IPS DF 6.9 (cell line): Measurements from ENCODE around the gene SUGP1.

Experiments used
- DNase-seq: peaks from one replicate; pipeline ENCODE4 v3.0.0-alpha.2; 2013; ENCODE audit warnings: low read depth, low spot score
- H3K27ac ChIP-seq: one replicate; pipeline ENCODE4 v1.5.1; 2013; ENCODE audit warnings: low read length, control low read depth
- H3K27me3 ChIP-seq: 2 replicates; pipeline ENCODE4 v1.6.1; 2013; ENCODE audit warnings: mild to moderate bottlenecking, low read length; ENCODE audit not compliant: control insufficient read depth, insufficient read depth
- H3K36me3 ChIP-seq: 2 replicates; pipeline ENCODE4 v1.6.1; 2013; ENCODE audit warnings: low read length; ENCODE audit not compliant: control insufficient read depth, insufficient read depth
- H3K4me1 ChIP-seq: 2 replicates; pipeline ENCODE4 v1.6.1; 2013; ENCODE audit warnings: low read length; ENCODE audit not compliant: control insufficient read depth, insufficient read depth
- H3K4me3 ChIP-seq: 2 replicates; pipeline ENCODE4 v1.5.1; 2013; ENCODE audit warnings: mild to moderate bottlenecking, low read length
- H3K9me3 ChIP-seq: 2 replicates; pipeline ENCODE4 v1.6.1; 2013; ENCODE audit warnings: low read length, inconsistent platforms; ENCODE audit not compliant: control insufficient read depth, insufficient read depth
- whole genome bisulfite sequencing: extraction: QIAGEN DNeasy Blood & Tissue Kit; methylation state at CpG from one replicate; pipeline ENCODE4 v1.1.7; 2013; ENCODE audit warnings: mixed read lengths, missing lambda C conversion rate; ENCODE audit not compliant: insufficient read length, insufficient coverage; 5-methylcytosine and 5-hydroxymethylcytosine counted together

Gene SUGP1

DNA sequence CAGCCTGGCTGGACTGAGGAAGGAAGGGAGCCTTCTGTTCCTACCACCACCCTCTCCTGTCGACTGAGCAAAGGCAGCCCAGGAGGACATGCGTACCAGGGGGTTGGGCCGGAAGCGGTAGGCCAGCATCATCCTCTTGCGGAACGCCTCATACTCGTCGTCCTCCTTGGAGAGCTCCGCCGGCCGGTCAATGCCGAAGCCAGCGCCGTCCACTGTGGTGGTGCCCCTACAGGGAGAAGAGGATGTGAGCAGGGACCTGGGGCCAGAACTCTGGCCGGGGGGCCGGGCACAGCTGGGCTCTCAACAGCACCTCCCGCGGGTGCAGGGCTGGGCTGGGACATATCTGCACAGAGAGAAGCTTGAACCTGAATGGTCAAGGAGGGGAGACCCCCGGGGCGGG is 43.5 kb downstream of the SUGP1 start:
- WGBS = no CpG with 5 or more reads among the region's 20 CpGs

DNA sequence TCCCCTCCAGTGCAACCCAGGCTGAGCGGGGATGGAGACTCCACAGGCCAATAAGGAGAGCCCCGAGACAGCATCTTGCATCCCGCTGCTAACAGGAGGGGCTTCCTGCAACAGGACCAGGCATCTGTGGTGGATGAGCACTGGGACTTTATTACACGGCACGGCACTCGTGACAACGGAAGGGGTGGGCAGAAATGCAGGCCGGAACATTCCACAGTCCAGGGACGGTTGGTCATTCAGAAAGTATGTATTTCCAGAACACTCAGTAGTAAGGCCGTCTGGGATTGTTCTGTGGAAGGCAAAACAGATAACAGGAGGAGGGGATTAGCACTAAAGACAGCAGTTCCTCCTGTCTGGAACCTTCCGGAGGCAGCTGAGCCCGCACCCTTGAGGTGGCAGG is 43.9 kb downstream of the SUGP1 start:
- Histone ChIP-seq H3K4me1 (peaks cover 2% of the 10 kb centered on the region; the same call in 1 of the 2 replicates), H3K27me3 (no peaks in the 10 kb centered on the region), H3K36me3 (peaks cover 30% of the 10 kb centered on the region), H3K4me3 (no peak overlapping the region), H3K9me3 (no peaks in the 10 kb centered on the region), H3K27ac (no peak overlapping the region)
- no CpG with 5 or more reads among the region's 12 CpGs for WGBS
- DNase-seq = no peak

More for the DNA sequence above, 43.5 kb downstream of the SUGP1 start:
- H3K27me3 ChIP-seq = no peaks in the 10 kb centered on the region
- no peaks in the 10 kb centered on the region for H3K9me3 ChIP-seq
- no peak for DNase-seq
- H3K36me3 ChIP-seq = peaks cover 30% of the 10 kb centered on the region
- peaks cover 2% of the 10 kb centered on the region; the same call in 1 of the 2 replicates for H3K4me1 ChIP-seq
- H3K27ac ChIP-seq = no peak overlapping the region
- no peak overlapping the region for H3K4me3 ChIP-seq

DNA sequence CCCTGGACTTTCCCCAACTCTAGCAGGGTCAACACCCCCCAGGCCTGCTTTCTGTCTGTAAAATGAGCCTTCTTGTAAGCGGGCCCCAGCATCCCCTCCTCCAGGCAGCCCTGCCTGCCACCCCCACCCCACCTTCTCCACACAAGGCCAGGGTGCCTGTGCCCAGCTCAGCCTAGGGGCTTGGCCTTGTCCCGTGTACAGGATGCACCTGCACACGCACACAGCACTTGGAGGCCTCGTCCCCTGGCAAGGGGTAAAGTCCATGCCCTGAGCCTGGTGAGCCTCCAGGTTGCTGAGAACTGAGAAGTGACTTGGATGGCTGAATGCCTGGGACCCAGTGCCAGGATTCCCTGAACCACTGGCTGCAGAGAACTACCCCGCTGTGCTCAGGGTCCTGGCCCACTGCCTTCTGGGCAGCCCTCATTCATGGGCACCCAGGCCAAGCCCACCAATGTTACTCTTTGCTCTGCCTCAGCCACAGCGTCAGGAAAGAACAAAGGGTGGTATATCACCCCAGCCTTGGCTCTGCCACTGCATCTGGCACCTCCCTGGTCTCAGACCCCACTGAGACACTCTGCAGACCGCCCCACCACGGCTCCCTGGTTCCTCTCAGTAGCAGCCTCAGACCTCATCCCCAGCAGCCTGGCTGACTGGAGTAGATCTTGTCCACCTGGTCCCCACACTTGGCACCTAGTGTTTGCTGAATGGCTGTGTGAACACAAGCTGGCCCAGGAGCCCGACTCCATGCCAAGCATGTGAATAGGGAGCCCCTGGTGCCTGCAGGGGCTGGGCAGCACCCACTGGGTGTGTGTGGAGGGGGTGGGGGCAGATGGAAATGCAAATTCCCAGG is 45.4 kb downstream of the SUGP1 start:
- H3K27ac ChIP-seq = no peak overlapping the region
- DNase-seq = no peak
- H3K4me3 ChIP-seq = no peak overlapping the region
- no peaks in the 10 kb centered on the region for H3K27me3 ChIP-seq
- peaks cover 4% of the 10 kb centered on the region; the same call in 1 of the 2 replicates for H3K4me1 ChIP-seq
- peaks cover 29% of the 10 kb centered on the region for H3K36me3 ChIP-seq
- WGBS = no CpG with 5 or more reads among the region's 9 CpGs
- H3K9me3 ChIP-seq = no peaks in the 10 kb centered on the region

DNA sequence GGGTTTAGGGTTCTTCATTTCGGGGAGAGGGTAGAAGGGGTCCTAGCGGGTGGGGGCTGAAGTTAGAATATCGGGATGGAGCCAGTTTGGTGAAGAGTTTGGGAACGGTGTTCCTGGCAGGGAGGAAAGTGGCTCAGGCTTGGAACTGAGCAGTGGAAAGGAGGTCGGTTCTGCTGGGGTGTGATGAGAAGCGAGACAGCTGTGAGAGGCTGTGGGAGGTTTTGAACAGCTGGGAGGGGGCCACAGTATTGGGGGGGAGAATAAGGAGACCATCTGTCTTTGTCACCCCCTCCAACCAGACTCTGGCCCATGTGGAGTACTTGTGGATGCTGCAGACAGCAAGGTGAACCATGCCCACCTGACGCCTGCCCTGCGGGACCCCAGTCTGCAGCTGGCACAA is 46.2 kb downstream of the SUGP1 start:
- Histone ChIP-seq H3K27me3 (no peaks in the 10 kb centered on the region), H3K9me3 (no peaks in the 10 kb centered on the region), H3K4me1 (peaks cover 4% of the 10 kb centered on the region; the same call in 1 of the 2 replicates), H3K4me3 (no peak overlapping the region), H3K36me3 (peaks cover 21% of the 10 kb centered on the region), H3K27ac (no peak overlapping the region)
- DNase-seq = no peak
- WGBS = no CpG with 5 or more reads among the region's 8 CpGs

DNA sequence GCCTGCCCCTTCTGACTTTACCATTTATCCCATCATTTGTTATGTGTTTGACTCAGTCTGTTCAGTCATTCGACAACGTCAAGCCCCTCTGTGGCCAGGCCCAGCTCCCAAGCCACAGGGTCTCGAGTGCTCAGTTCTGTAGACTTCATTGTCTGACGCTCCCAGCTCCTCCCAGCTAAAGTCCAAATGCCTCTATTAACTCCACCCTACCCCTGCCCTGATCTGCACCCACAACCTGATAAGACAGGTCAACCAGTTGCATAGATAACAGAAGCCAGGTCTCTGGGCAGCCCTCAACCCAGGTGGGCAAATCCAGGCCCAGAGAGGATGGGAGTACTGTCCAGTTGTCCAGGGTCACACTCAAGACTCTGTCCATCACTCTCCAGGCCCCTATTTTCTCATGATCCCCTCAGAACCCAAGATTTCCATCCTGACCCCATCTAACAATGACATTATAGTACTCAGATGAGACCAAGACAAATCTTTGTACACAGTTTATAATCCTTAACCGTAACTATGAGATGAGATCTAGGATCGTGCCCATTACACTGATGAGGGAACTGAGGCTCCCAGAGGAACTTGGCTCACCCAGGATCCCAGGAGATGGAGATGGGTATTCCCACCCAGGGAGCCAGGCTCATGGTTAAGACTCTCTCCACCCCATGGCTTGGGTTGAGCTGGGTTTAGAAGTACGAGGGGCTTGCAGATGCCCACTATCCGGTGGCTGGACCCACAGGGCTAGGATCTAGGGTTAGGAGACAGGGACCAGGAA is 48.3 kb downstream of the SUGP1 start:
- peaks cover 10% of the 10 kb centered on the region for H3K36me3 ChIP-seq
- H3K4me3 ChIP-seq = no peak overlapping the region; the same call in 1 of the 2 replicates
- WGBS = no CpG with 5 or more reads among the region's 8 CpGs
- no peaks in the 10 kb centered on the region for H3K27me3 ChIP-seq
- H3K27ac ChIP-seq = no peak overlapping the region
- H3K4me1 ChIP-seq = peaks cover 4% of the 10 kb centered on the region; the same call in 1 of the 2 replicates
- DNase-seq = no peak
- no peaks in the 10 kb centered on the region for H3K9me3 ChIP-seq

DNA sequence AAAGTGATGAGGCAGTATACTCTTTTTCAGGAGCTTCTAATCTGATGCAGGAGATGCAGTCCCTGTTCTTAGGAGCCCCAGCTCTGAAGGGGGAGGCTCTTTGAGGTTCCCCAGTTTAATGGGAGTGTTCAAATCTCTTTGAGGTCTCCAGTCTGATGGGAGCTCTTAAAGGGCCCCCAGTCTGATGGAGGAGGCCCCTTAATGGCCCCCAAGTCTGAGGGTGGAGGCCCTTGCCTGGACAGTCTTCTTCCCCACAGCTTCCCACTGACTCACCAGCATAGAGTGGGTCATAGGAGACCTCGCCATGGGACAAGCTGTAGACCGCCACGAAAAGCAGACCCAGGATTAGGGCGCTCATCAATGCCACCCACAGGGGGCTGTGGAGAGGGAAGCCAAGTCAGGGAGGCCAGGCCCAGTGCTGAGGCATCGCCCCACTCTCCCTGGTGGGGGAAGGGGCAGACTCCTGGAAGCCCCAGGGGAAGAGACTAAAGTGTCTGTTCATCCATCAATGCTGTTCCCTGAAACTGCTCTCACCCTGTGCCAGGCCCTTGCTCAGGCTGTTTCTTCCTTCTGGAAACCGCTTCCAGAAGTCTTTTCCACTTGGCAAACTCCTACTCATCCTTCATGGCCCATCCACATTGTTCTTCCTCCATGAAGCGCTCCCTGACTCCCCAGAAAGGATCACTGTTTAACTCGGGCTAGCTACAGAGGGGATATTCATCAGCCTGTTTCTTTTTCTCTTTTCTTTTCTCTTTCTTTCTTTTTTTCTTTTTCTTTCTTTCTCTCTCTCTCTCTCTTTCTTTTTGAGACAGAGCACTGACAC is 49.3 kb downstream of the SUGP1 start:
- Histone ChIP-seq H3K27ac (no peak overlapping the region), H3K36me3 (peaks cover 2% of the 10 kb centered on the region; the same call in 1 of the 2 replicates), H3K4me1 (peaks cover 4% of the 10 kb centered on the region; the same call in 1 of the 2 replicates), H3K9me3 (no peaks in the 10 kb centered on the region), H3K4me3 (no peak overlapping the region), H3K27me3 (no peaks in the 10 kb centered on the region)
- WGBS = no CpG with 5 or more reads among the region's 8 CpGs
- DNase-seq = no peak

DNA sequence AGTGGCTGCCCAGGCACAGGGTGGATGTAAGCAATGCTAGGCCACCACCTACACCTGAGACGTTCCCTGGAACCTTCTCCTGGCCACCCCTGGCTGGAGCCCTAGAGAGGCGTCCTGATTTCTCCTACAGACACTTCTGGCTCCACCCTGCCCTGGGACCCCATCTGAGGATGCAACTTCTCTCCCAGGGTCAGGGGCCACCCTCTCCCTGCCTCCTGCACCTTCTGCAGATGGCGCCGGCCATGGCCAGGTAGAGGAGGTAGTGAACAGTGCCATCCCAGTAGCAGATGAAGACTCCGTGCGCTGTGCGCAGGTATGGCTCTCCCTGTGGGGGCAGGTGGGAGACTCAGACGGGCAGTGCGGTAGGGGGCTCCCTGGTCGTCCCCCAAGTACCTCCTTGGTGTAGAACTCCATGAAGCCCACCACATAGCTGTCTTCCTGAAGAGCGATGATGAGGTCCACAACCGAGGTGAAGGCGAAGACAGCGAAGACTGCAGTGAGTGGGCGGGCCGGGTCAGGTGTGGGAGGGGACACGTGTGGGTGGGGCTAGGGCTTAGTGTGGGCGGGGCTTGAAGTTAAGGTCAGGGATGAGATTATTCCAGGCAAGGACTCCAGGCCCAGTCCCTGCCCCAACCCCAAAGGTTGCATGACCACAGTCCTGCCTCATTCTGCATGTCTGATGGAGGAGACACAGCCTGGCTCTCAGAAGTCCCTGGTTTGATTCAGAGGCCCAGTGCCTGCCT is 50.2 kb downstream of the SUGP1 start:
- no peaks in the 10 kb centered on the region for H3K27me3 ChIP-seq
- H3K36me3 ChIP-seq = no peaks in the 10 kb centered on the region
- H3K4me1 ChIP-seq = peaks cover 4% of the 10 kb centered on the region; the same call in 1 of the 2 replicates
- no peaks in the 10 kb centered on the region for H3K9me3 ChIP-seq
- no peak for DNase-seq
- no peak overlapping the region for H3K4me3 ChIP-seq
- no CpG with 5 or more reads among the region's 18 CpGs for WGBS
- H3K27ac ChIP-seq = no peak overlapping the region

DNA sequence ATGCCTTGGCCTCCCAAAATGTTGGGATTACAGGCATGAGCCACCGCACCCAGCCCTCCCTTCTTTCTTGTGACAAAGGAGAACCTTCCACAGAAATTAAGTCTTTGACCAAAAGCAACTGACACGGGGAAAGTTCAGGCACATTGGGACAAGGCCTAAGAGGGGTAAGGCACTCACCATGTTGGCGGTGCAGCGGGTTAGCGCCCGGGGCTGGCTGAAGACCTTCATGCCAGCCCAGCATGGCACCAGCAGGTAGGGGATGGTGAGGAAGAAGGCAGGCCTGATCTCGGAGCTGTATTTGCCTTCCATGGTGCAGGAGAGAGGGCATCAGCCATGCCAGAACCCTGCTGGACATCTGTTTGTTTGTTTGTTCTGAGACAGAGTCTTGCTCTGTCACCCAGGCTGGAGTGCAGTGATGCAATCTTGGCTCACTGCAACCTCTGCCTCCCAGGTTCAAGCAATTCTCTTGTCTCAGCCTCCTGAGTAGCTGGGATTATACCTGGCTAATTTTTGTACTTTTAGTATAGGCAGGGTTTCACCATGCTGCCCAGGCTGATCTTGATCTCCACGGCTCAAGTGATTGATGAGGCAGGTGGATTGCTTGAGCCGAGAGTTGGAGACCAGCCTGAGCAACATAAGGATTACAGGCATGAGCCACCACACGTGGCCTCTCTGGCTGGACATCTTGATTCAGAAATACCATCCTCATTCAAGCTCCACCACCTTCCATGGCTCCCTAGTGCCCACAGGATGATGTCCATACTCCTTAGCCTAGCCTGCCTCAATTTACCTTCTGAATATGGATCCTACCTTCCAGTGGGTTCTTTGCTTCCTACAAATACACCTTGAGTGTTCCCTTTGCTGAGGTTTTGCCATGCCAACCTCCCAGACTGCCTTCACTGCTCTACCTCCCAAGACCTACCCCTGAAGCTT is 51.6 kb downstream of the SUGP1 start:
- no peaks in the 10 kb centered on the region for H3K36me3 ChIP-seq
- WGBS = no CpG with 5 or more reads among the region's 10 CpGs
- 0 out of 2 replicates have a peak, but pooled peaks cover under 1% of the 10 kb centered on the region for H3K27me3 ChIP-seq
- no peaks in the 10 kb centered on the region for H3K9me3 ChIP-seq
- peaks cover 4% of the 10 kb centered on the region; the same call in 1 of the 2 replicates for H3K4me1 ChIP-seq
- no peak overlapping the region for H3K4me3 ChIP-seq
- no peak overlapping the region for H3K27ac ChIP-seq
- DNase-seq = no peak

DNA sequence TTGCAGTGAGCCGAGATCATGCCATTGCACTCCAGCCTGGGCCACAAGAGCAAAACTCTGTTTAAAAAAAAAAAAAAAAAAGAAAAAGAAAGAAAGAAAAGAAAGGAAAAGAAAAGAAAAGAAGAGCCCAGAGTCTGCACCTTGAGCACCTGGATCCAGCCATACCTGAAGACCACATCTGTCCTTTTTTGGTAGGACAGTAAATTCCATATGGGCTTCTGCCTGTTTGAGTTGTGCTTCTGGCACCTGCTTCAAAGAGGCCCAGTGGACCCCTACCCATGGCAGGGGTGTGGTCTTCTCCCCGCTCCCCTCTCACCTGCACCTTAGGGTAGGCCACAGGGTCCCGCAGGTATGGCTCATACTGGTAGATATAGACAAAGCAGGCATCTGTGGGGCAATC is 53.0 kb downstream of the SUGP1 start:
- no peak for DNase-seq
- Histone ChIP-seq H3K4me1 (peaks cover 1% of the 10 kb centered on the region; the same call in 1 of the 2 replicates), H3K4me3 (no peak overlapping the region), H3K27me3 (peaks cover 1% of the 10 kb centered on the region; the same call in 1 of the 2 replicates), H3K9me3 (no peaks in the 10 kb centered on the region), H3K27ac (no peak overlapping the region), H3K36me3 (no peaks in the 10 kb centered on the region)
- WGBS = no CpG with 5 or more reads among the region's 3 CpGs
